Measurements from ENCODE around the gene TMEM178B. TPM values are rescaled to one million over a fixed set of nuclear protein-coding genes. Genes with fewer than 3 reads are reported as not detected.
A peak's percentile ranks its signal among the peaks of the same experiment; 100 is the strongest.

Gene TMEM178B
- total and polyA plus RNA-seq, 2 of the 13 experiments (the other 11 are each of a cell fraction or from before 2014, with no cell fraction given) = 0.01 to 0.02 TPM

DNA sequence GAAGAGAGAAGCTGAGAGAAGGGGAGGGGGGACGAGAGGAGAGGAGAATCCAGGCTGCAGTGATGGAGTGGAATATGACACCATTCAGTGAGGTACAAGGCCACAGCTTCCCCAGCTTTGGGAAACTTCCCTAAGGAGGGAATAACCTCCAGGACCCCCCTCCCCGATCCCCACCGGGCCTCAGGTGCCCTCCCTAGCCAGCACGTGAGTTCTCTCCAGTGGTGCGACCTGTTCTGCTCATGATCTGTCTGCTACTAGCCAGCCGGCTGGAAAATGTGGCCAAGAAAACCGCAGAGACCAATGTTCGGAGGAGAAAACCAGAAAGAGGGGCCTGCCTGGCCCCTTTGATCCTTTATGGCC is 437.4 kb downstream of the TMEM178B start:
- 2% methylated on average over 4 of the region's 8 CpGs for WGBS (ENCODE audit: low lambda C conversion rate)
- Histone ChIP-seq H3K36me3 (replicated peaks in 1 of 2; ENCODE audit: control insufficient read depth in 1 of 2, insufficient read depth in 2 of 2, low read length in 2 of 2) (no peaks in the 10 kb centered on the region), H3K27me3 (ENCODE audit: control insufficient read depth in 1 of 2, insufficient read depth in 2 of 2, low read length in 2 of 2) (peaks cover 1 to 38% of the 10 kb centered on the region in 2 experiments; a peak in 4 of 5 replicates), H2AFZ (ENCODE audit: low read length) (no peak overlapping the region), H3K27ac (ENCODE audit: extremely low read length, insufficient read depth, low read length) (no peak overlapping the region), H3K79me2 (ENCODE audit: insufficient read depth, low read length) (no peaks in the 10 kb centered on the region), H4K20me1 (ENCODE audit: insufficient read depth, low read length) (no peaks in the 10 kb centered on the region), H3K9me3 (ENCODE audit: low read length) (no peaks in the 10 kb centered on the region), H3K4me3 (replicated peaks in 1 of 3; ENCODE audit: insufficient read depth in 1 of 3, low read depth in 2 of 3, low read length in 3 of 3) (peak overlapping the region in 1 of 3 experiments; percentile 52; a peak in 1 of 6 replicates), H3K4me1 (ENCODE audit: insufficient read depth, low read length) (peaks cover 8% of the 10 kb centered on the region; the same call in 1 of the 2 replicates), H3K4me2 (ENCODE audit: low read depth, low read length) (peak overlapping the region; percentile 62), H3K9ac (ENCODE audit: insufficient read depth, low read depth, low read length) (no peak overlapping the region)
- DNase-seq (ENCODE audit: low spot score) (no peak), ATAC-seq (peak; percentile 35), FAIRE-seq (no peak)
- BruUV-seq (replicated peaks) = no TSS peak
- TF ChIP-seq, protein P1, sequence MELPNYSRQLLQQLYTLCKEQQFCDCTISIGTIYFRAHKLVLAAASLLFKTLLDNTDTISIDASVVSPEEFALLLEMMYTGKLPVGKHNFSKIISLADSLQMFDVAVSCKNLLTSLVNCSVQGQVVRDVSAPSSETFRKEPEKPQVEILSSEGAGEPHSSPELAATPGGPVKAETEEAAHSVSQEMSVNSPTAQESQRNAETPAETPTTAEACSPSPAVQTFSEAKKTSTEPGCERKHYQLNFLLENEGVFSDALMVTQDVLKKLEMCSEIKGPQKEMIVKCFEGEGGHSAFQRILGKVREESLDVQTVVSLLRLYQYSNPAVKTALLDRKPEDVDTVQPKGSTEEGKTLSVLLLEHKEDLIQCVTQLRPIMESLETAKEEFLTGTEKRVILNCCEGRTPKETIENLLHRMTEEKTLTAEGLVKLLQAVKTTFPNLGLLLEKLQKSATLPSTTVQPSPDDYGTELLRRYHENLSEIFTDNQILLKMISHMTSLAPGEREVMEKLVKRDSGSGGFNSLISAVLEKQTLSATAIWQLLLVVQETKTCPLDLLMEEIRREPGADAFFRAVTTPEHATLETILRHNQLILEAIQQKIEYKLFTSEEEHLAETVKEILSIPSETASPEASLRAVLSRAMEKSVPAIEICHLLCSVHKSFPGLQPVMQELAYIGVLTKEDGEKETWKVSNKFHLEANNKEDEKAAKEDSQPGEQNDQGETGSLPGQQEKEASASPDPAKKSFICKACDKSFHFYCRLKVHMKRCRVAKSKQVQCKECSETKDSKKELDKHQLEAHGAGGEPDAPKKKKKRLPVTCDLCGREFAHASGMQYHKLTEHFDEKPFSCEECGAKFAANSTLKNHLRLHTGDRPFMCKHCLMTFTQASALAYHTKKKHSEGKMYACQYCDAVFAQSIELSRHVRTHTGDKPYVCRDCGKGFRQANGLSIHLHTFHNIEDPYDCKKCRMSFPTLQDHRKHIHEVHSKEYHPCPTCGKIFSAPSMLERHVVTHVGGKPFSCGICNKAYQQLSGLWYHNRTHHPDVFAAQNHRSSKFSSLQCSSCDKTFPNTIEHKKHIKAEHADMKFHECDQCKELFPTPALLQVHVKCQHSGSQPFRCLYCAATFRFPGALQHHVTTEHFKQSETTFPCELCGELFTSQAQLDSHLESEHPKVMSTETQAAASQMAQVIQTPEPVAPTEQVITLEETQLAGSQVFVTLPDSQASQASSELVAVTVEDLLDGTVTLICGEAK (IDR thresholded peaks at IDR 0.05) = no peak
- TF ChIP-seq, protein P1 (CRISPR knock-in tag; IDR thresholded peaks at IDR 0.05) = no peak
- TF ChIP-seq, protein P2, sequence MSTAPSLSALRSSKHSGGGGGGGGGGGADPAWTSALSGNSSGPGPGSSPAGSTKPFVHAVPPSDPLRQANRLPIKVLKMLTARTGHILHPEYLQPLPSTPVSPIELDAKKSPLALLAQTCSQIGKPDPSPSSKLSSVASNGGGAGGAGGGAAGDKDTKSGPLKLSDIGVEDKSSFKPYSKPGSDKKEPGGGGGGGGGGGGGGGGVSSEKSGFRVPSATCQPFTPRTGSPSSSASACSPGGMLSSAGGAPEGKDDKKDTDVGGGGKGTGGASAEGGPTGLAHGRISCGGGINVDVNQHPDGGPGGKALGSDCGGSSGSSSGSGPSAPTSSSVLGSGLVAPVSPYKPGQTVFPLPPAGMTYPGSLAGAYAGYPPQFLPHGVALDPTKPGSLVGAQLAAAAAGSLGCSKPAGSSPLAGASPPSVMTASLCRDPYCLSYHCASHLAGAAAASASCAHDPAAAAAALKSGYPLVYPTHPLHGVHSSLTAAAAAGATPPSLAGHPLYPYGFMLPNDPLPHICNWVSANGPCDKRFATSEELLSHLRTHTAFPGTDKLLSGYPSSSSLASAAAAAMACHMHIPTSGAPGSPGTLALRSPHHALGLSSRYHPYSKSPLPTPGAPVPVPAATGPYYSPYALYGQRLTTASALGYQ (CRISPR knock-in tag; IDR thresholded peaks at IDR 0.05) = no peak
- TF ChIP-seq HNRNPK (IDR thresholded peaks at IDR 0.05; ENCODE audit: low read depth, low read length, poor library complexity, severe bottlenecking) = peak; percentile 44
- in situ Hi-C loops (cut with HindIII; ENCODE audit: extremely low pct_ligation_motif_present, low pct_unique_long_range_greater_than_20kb) (no loop called here), intact Hi-C loops (cut with micrococcal nuclease; ENCODE audit: unreplicated experiment) (no loop called here)
- ChIA-PET POLR2A (no interaction called here), CTCF (ENCODE audit: low intra/inter-chr PET ratio, low total read pairs) (no interaction called here)

All from HepG2 (cell line).